Fibroblast of skin of abdomen (primary cell): ENCODE data around the gene NPY5R. TPM values are rescaled to one million over a fixed set of nuclear protein-coding genes. Genes with fewer than 3 reads are reported as not detected.
A peak's percentile ranks its signal among the peaks of the same experiment; 100 is the strongest.

Experiments
- DNase-seq: peaks from one replicate; pipeline ENCODE4 v3.0.0-alpha.2; 2013
- polyA plus RNA-seq, 2 experiments: library from polyadenylated mRNA; unstranded; fragments of 120-200 nt; gene quantifications; one replicate each; pipeline ENCODE4 v1.2.1, GENCODE V29; 2013; ENCODE audit not compliant: insufficient read length in 2 of 2

The NPY5R gene
- not detected for polyA plus RNA-seq (2013, experiment 1 of 2; ENCODE audit: insufficient read length)
- not detected for polyA plus RNA-seq (2013, experiment 2 of 2; ENCODE audit: insufficient read length)

- no peak for DNase-seq
These were observed at the start of gene NPY5R for GRCh38 chr4:163343604-163344146. Gene NPY5R (plus strand): TSS chr4:163343892. CDS start chr4:163350274, 6,382 bp downstream.

DNA sequence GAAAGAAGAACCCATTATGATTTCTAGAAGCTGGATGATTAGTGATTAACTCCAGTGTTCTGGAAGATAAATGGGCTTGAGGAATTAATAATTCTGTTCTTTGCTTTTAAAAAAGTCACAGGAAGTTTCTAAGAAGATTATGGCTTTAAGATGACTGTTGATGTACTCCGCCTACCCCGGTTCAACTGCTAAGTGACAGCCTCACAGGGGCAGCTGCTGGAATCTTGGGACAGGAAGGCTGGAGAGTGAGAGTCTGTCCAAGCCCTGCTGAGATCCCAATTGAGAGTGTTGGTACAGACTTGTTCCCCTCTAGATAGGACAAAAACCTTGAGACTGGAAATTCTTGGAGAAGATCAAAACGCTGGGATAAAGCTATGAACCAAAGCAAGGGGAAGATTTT, 48.6 kb upstream of the NPY5R start:
- DNase-seq: no peak

DNA sequence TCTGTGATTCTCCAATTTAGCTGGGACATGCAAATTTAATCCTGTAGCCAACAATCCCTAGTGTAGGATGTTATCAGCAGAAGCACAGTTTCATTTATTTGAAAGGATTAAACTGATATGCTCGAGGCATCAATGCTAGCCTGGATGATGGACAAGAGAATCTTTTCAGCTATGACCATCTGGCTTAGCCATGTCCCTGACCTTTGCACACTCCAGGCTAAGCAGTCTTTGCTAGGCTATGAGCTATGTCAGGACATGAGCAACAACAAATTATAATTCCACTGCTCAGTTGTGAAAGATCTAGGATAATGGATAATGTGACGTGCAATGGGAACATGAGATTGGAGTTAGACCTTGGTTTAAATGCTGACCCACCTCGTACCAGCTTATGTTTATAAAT, 43.2 kb upstream of the NPY5R start:
- DNase-seq: no peak

DNA sequence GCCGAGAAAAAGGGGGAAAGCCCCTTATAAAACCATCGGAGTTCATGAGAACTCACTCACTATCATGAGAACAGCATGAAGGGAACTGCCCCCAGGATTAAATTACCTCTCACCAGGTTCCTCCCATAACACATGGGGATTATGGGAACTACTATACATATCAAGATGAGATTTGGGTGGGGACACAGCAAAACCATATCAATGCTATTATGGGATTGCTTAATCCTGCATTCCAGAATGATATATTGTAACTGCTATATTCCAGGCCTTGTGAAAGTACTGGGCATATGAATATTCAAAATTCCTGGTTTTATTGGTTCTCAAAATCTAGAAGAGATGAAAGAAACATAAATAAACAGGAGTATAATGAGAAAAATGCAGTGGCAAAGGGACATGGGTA, 40.6 kb upstream of the NPY5R start:
- DNase-seq: no peak

DNA sequence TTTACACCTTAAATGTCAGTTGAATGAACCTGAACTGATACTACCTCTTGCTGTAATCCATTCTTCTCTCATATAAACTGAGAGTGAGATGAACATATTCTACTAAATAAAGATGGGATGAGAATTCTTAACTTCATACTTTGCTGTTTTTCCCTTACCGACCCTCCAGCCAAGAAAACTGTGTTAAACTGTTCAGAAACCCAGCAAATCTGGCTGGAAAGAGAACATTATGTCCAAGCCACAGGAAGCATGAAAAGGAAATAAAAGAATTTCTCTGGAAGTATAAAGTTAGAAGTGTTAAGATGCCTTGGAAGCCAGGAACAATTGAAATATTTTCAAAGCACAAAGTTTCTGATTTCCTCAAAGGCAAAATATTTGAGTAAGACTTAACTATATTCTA, 34.2 kb upstream of the NPY5R start:
- DNase-seq: no peak

DNA sequence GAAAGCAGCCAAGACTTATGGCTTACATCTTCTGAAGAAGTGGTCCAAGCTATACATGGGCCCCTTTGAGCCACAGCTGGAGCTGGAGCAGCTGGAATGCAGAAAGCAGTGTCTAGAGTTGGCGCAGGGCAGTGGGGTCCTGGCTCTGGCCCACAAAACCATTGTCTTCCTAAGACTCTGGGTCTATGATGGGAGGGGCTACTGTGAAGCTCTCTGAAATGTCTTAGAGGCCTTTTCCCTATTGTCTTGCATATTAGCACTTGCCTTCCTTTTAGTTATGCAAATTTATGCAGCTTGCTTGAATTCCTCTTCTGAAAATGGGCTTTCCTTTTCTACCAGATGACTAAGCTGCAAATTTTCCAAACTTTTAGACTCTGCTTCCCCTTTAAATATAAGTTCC, 26.6 kb upstream of the NPY5R start:
- no peak for DNase-seq

DNA sequence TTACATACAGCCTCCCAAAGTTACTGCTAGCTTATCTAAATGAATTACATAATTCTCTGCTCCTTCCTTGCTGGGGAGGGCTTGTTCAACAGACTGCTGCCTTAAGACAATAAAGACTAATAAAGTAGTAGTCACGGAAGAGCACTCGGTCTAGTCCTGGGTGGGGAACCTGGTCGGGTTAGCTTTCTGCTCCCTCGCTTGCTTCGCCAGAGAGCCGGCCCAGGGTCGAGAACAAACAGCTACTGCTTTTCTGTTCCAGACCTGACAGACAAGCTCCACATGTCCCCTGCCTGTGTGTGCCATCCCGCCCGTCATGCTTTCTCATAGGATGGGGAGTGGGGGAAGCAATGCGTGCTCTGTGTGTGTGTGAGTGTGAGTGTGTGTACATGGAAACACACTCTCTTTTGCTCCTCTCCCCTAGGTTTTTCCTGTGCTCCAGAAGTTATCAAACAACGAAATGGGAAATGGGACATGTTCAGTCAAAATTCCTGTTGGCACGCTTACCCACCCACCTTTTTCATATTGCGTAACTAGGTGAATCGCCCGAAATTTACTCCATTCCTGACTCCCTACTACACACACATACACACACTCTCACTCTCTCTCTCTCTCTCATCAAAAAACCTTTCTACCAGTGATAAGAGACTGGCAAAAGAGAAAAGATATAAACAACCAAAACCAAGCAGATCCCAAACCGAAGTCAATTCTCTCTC, 12.6 kb upstream of the NPY5R start:
- no peak for DNase-seq

DNA sequence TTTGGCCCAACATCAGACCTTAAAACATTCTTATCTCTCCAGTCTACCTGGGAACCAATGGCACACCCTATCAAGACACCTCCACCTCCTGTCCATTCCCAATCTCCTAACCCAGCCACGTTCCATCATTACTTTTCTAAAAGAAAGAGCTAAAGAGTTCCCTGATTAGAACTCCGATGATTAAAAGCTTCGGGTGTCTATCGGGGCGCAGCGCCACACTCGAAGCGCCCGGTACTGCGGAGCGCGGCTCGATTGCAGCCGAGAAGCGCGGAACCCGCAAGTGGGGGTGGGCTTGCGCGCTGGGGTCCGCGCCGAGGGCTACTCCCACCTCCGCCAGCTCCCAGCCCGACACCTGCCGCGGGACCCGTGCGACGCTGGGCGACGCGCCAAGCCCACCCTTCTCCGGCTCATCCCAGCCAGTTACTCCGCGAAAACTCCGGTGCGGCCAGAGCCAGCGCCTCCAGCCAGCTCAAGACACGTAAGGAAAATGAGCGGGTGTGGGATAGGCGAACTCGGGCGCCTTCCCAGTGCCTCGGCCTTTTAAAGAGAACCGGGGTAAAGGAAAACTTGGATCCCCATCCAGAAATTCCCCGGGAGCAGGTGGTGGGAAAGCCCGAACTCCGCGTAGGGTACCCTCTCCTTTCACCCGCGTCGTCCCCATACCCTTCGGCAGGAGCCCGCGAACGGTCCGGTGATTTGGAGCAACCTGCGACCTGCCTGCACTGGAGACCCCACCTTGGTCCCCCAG, 11.9 kb upstream of the NPY5R start:
- peak; percentile 8 for DNase-seq

- peak; percentile 76 for DNase-seq
These were observed 10.9 kb upstream of the NPY5R start, which contains the start of gene NPY1R for GRCh38 chr4:163332526-163333406. Gene NPY1R (minus strand): TSS chr4:163332596. CDS start chr4:163326554, 6,042 bp downstream.

DNA sequence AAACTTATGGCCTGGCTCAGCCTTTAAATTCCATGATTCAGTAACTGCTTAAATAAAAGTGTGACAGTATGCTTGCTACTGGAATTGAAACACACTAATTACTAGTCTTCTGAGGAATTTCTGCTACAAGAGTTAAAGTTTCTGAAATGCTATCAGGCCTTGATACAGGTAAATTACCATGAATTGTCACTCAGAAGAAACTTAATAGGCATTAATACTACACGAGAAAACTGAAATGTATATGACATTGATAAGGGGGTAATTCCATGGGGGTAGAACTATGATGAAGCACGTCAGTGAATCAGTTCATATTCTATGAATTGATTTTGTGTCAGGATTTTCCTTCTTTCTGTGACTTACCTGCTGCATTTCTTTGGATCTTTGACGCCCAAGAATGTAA, 8.3 kb upstream of the NPY5R start:
- DNase-seq: no peak

GRCh38 chr4:163344147-163345125, 744 bp downstream of the NPY5R start:
- DNase-seq: no peak

DNA sequence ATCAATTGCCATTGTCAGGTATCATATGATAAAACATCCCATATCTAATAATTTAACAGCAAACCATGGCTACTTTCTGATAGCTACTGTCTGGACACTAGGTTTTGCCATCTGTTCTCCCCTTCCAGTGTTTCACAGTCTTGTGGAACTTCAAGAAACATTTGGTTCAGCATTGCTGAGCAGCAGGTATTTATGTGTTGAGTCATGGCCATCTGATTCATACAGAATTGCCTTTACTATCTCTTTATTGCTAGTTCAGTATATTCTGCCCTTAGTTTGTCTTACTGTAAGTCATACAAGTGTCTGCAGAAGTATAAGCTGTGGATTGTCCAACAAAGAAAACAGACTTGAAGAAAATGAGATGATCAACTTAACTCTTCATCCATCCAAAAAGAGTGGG, 7.0 kb downstream of the NPY5R start:
- no peak for DNase-seq

GRCh38 chr4:163353054-163353453, 9.4 kb downstream of the NPY5R start:
- DNase-seq: no peak

DNA sequence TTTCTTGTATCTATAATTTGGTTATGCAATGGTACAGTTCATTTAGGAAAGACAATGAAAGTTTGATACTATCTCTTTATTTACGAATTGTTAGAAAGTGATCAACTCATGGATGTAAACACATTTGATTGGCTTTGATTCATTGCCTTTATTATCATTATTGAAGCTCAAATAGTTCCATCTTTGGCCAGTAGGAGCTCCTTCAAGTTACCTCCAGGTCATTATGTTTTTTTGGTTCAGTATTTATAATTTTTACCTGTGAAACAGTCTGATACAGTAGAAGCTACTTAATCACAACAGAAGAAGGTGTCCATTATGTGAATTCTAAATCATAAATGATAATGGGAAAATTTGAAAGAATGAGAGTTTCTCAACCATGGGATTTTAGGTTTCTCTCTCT, 12.4 kb downstream of the NPY5R start:
- no peak for DNase-seq

DNA sequence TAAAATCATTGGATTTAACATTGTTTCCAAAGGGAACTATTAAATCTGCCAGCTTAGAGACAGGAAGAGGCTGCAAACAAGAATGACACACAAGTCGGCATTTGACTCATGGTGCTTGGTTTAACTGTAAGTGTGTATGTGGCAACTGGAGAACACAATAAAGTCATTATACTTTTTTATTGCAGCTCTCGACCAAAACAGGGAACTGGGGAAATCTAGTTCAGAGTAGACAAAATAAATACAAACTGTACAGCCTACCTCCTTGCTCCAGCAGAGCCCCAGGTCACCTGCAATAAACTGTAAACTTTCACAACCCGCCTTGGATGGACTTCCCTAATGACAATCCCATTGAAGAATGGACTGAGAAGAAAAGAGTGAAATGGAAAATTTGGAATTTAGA, 24.0 kb downstream of the NPY5R start:
- DNase-seq: no peak

- no peak for DNase-seq
These were observed 28.3 kb downstream of the NPY5R start for GRCh38 chr4:163372029-163372428.

DNA sequence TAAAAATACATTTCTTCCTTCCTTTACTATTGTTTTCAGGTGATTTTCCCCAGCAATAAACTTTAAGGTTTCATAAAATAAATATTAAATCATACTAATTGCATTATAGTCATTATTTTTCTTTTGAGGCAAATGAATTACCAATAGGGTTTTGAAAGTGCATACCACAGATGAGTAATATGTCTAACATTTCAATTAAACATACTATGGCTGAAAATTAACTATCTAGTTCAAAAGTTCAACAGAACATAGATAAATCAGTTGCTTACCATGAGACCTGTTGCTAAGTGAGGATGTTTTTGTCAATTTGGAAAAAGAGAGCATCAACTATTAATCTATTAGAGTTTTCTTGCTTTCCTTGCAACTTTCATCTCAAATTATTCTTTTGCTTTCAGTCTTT, 35.0 kb downstream of the NPY5R start:
- no peak for DNase-seq

GRCh38 chr4:163380703-163381102, 37.0 kb downstream of the NPY5R start:
- DNase-seq: no peak

GRCh38 chr4:163382178-163382869, 38.6 kb downstream of the NPY5R start:
- DNase-seq: no peak

- no peak for DNase-seq
These were observed 40.7 kb downstream of the NPY5R start for GRCh38 chr4:163384434-163384833.

GRCh38 chr4:163384926-163385325, 41.2 kb downstream of the NPY5R start:
- DNase-seq: no peak
